ENCODE results near the gene NEDD8.
"Not testable (repeated sequence)": the region's sequence is repeated elsewhere in the genome, so short reads cannot be mapped to it uniquely, and the experiment has no call there.

The NEDD8 gene

GRCh38 chr14:24246765-24247212 is 14.6 kb upstream of the NEDD8 start:
- peak; percentile 85 for DNase-seq

GRCh38 chr14:24245350-24245749 is 13.2 kb upstream of the NEDD8 start:
- DNase-seq, result not testable (repeated sequence)

- DNase-seq, result no peak
Measured at GRCh38 chr14:24243336-24243836, 11.2 kb upstream of the NEDD8 start.

GRCh38 chr14:24241829-24242443 is 9.8 kb upstream of the NEDD8 start:
- DNase-seq, result peak; percentile 94

- DNase-seq, result no peak
Measured at GRCh38 chr14:24240110-24240918, 8.1 kb upstream of the NEDD8 start.

GRCh38 chr14:24238527-24239037 is 6.4 kb upstream of the NEDD8 start:
- no peak for DNase-seq

- DNase-seq, result no peak
Measured at GRCh38 chr14:24238123-24238522, 6.0 kb upstream of the NEDD8 start.

GRCh38 chr14:24237463-24237955 is 5.3 kb upstream of the NEDD8 start:
- DNase-seq, result no peak

- DNase-seq, result no peak
Measured at GRCh38 chr14:24236689-24237462, 4.7 kb upstream of the NEDD8 start.

- DNase-seq, result no peak
Measured at GRCh38 chr14:24235804-24236688, 3.9 kb upstream of the NEDD8 start.

GRCh38 chr14:24234095-24235005 is 2.2 kb upstream of the NEDD8 start:
- DNase-seq, result no peak

- DNase-seq, result no peak
Measured at GRCh38 chr14:24233538-24233866, 1.3 kb upstream of the NEDD8 start.

GRCh38 chr14:24232645-24233537 is 724 bp upstream of the NEDD8 start, which contains the start of gene GMPR2:
TSS of gene GMPR2 (plus strand) at chr14:24232929. CDS start at chr14:24233254, 325 bp downstream.
- no peak for DNase-seq

- no peak for DNase-seq
Measured at GRCh38 chr14:24231263-24232120, 675 bp downstream of the NEDD8 start.

- no peak for DNase-seq
Measured at GRCh38 chr14:24228902-24229301, 3.3 kb downstream of the NEDD8 start.

GRCh38 chr14:24226473-24226872 is 5.7 kb downstream of the NEDD8 start:
- no peak for DNase-seq

- DNase-seq, result no peak
Measured at GRCh38 chr14:24224618-24225071, 7.5 kb downstream of the NEDD8 start.

- not testable (repeated sequence) for DNase-seq
Measured at GRCh38 chr14:24222987-24223386, 9.2 kb downstream of the NEDD8 start.

GRCh38 chr14:24219521-24219920 is 12.6 kb downstream of the NEDD8 start:
- no peak for DNase-seq
